ENCODE measurements around the gene MLXIP. TPM values are rescaled to one million over a fixed set of nuclear protein-coding genes. Genes with fewer than 3 reads are reported as not detected.

The MLXIP gene
- total RNA-seq, 6 experiments from 2014 or later = 19.0 to 23.8 (median 21.7) TPM

DNA sequence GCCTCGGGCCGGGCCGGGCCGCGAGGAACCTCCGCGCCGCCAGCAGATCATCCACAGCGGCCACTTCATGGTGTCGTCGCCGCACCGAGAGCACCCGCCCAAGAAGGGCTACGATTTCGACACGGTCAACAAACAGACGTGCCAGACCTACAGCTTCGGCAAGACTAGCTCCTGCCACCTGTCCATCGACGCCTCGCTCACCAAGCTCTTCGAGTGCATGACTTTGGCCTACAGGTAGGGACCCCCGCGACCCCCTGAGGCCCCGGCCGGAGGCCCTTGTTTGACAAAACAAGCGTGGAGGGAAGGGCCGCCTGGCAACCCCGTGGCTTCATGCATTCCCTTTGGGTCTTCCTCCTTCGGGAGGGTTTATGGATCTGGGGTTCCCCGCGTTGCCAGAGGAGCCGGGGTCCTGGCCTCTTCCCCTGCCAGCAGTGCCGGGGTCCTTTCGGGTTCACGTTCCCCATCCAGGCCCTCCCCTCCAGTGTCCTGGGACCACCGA lies 526 bp downstream of the MLXIP start:
- Mint-ChIP-seq H3K9me3 (no peaks in the 10 kb centered on the region), H3K36me3 (ENCODE audit: low read depth) (peaks cover 5% of the 10 kb centered on the region; the same call in 1 of the 2 replicates), H3K4me1 (ENCODE audit: low read depth) (peaks cover 37% of the 10 kb centered on the region), H3K4me3 (peak overlapping the region; percentile 91), H3K27me3 (ENCODE audit: insufficient read depth) (no peaks in the 10 kb centered on the region; the same call in 1 of the 2 replicates), H3K27ac (peak overlapping the region; percentile 88)
- DNase-seq = no peak
- TF ChIP-seq, protein P1, sequence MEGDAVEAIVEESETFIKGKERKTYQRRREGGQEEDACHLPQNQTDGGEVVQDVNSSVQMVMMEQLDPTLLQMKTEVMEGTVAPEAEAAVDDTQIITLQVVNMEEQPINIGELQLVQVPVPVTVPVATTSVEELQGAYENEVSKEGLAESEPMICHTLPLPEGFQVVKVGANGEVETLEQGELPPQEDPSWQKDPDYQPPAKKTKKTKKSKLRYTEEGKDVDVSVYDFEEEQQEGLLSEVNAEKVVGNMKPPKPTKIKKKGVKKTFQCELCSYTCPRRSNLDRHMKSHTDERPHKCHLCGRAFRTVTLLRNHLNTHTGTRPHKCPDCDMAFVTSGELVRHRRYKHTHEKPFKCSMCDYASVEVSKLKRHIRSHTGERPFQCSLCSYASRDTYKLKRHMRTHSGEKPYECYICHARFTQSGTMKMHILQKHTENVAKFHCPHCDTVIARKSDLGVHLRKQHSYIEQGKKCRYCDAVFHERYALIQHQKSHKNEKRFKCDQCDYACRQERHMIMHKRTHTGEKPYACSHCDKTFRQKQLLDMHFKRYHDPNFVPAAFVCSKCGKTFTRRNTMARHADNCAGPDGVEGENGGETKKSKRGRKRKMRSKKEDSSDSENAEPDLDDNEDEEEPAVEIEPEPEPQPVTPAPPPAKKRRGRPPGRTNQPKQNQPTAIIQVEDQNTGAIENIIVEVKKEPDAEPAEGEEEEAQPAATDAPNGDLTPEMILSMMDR (IDR thresholded peaks at IDR 0.05) = no peak

- Mint-ChIP-seq H3K9me3 (no peaks in the 10 kb centered on the region), H3K4me3 (peak overlapping the region; percentile 91), H3K4me1 (ENCODE audit: low read depth) (peaks cover 37% of the 10 kb centered on the region), H3K27me3 (ENCODE audit: insufficient read depth) (no peaks in the 10 kb centered on the region; the same call in 1 of the 2 replicates), H3K36me3 (ENCODE audit: low read depth) (peaks cover 7% of the 10 kb centered on the region; the same call in 1 of the 2 replicates), H3K27ac (peak overlapping the region; percentile 88)
- TF ChIP-seq, protein P1 (IDR thresholded peaks at IDR 0.05) = no peak
- DNase-seq = no peak
Measured at GRCh38 chr12:122079532-122080081, 1.1 kb downstream of the MLXIP start.

GRCh38 chr12:122080149-122081082 lies 1.9 kb downstream of the MLXIP start:
- peaks cover 37% of the 10 kb centered on the region for H3K4me1 Mint-ChIP-seq (ENCODE audit: low read depth)
- no peaks in the 10 kb centered on the region; the same call in 1 of the 2 replicates for H3K27me3 Mint-ChIP-seq (ENCODE audit: insufficient read depth)
- no peaks in the 10 kb centered on the region for H3K9me3 Mint-ChIP-seq
- TF ChIP-seq, protein P1 (IDR thresholded peaks at IDR 0.05) = no peak
- DNase-seq = peak; percentile 76
- H3K27ac Mint-ChIP-seq = peak overlapping the region; percentile 88
- H3K36me3 Mint-ChIP-seq (ENCODE audit: low read depth) = peaks cover 7% of the 10 kb centered on the region; the same call in 1 of the 2 replicates
- peak overlapping the region; percentile 91 for H3K4me3 Mint-ChIP-seq

DNA sequence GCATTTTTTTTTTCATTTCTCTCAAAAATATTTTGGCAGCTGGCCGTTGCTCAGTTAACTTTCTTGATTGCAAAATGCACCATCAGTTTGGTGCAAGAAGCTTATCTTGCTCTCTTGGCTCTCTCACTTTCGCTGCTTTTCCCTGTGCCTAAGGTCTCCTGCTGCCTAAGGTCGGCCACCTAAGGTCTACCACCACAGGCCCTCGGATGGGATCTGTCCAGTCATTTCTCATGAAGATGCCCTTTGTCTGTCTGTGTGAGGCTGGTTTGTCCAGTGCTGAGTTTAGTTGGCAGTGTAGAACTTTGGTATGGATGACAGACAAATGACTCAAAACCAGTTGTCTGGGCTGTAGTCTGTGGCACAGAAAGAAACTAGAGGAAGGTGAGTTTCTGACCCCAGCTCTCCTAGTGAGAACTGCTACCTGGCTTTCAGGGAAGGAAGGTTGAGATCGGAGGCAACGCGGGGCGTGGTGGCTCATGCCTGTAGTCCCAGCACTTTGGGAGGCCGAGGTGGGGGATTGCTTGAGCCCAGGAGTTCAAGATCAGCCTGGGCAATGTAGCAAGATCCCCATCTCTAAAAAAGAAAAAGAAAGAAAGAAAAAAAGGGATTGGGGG lies 2.6 kb downstream of the MLXIP start:
- Mint-ChIP-seq H3K36me3 (ENCODE audit: low read depth) (peaks cover 11% of the 10 kb centered on the region; the same call in 1 of the 2 replicates), H3K4me3 (peak overlapping the region; percentile 91), H3K9me3 (no peaks in the 10 kb centered on the region), H3K4me1 (ENCODE audit: low read depth) (peaks cover 37% of the 10 kb centered on the region), H3K27me3 (ENCODE audit: insufficient read depth) (no peaks in the 10 kb centered on the region; the same call in 1 of the 2 replicates), H3K27ac (peak overlapping the region; percentile 88)
- TF ChIP-seq, protein P1 (IDR thresholded peaks at IDR 0.05) = no peak
- DNase-seq = peak; percentile 42

DNA sequence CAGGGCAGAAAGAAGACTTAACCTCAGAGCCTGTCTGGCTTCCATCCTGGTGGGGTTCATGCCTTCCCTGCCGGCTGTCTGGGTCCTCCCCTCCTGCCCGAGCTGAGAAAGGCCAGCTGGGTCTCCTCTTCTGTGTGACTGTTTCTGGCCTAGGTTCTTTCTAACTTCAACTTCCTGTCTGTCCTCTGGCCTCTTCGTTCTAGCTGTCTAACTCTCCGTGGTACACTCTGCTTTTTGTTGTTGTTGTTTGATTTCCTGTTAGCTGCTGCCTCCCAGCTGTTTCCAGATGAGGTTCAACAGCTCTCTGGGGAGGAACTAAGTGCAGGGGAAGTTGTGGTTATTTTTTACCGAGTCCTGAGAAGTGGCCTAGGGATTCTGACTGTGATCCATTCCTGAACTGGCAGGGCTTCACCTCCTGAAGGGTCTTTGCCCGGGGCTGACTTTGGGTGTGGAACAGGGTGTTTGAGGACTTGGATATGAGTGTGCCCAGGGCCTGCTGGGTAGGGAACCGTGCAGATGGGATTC lies 3.2 kb downstream of the MLXIP start:
- H3K36me3 Mint-ChIP-seq (ENCODE audit: low read depth) = peaks cover 11% of the 10 kb centered on the region; the same call in 1 of the 2 replicates
- TF ChIP-seq, protein P1 (IDR thresholded peaks at IDR 0.05) = no peak
- no peaks in the 10 kb centered on the region for H3K9me3 Mint-ChIP-seq
- peaks cover 37% of the 10 kb centered on the region for H3K4me1 Mint-ChIP-seq (ENCODE audit: low read depth)
- no peaks in the 10 kb centered on the region; the same call in 1 of the 2 replicates for H3K27me3 Mint-ChIP-seq (ENCODE audit: insufficient read depth)
- H3K27ac Mint-ChIP-seq = peak overlapping the region; percentile 88
- DNase-seq = peak; percentile 35
- peak overlapping the region; percentile 91 for H3K4me3 Mint-ChIP-seq
